ENCODE measurements around the gene CFAP91.

- TF ChIP-seq CTCF (conservative IDR thresholded peaks at IDR 0.05 in 1 of 2, IDR thresholded peaks at IDR 0.05 in 1 of 2; ENCODE audit: extremely low read depth in 1 of 2, insufficient read depth in 1 of 2, low read depth in 1 of 2, low read length in 2 of 2) (no peak), EZH2 (IDR thresholded peaks at IDR 0.05; ENCODE audit: borderline replicate concordance, low read length) (no peak)
Observed at GRCh38 chr3:119664850-119665379, 37.9 kb upstream of the CFAP91 start.
